K562 (cell line): ENCODE results near the gene MEF2C. TPM values are rescaled to one million over a fixed set of nuclear protein-coding genes. Genes with fewer than 3 reads are reported as not detected.

Experiments used
- ATAC-seq: fragments of 200-7000 bp; cut with Tn5 transposase; 3 replicates; pipeline ENCODE4 v1.9.1; 2020; ENCODE audit warnings: moderate library complexity
- BruUV-seq: library from RNA; stranded (reverse); fragments of 400-500 nt; replicated peaks from 2 replicates; lab custom pipeline; 2021; lab: Mats Ljungman, UMichigan
- CTCF ChIA-PET: fragments of 300-600 bp; formaldehyde crosslinking; extraction: SDS; loops from one replicate; lab custom pipeline; 2021; ENCODE audit warnings: low intra/inter-chr PET ratio; lab: Yijun Ruan, JAX
- POLR2A ChIA-PET: fragments of 300-600, 350-650 bp; sonication (Branson Sonifier 250); formaldehyde crosslinking; extraction: SDS; loops from one replicate; lab custom pipeline; 2021; ENCODE audit warnings: antibody characterized with exemption, inconsistent platforms; lab: Yijun Ruan, JAX
- DNase-seq, 4 experiments: peaks; one replicate each; pipeline versions ENCODE4 v3.0.0 to v3.0.0-alpha.2; 2011 to 2018; ENCODE audit warnings: low spot score in 3 of 4, mixed read lengths in 3 of 4; ENCODE audit errors: extremely low read depth in 1 of 4
- FAIRE-seq: peaks from 2 replicates; lab custom pipeline; 2011; peaks lifted over from hg19 to GRCh38; lab: Jason Lieb, UNC
- H2AFZ ChIP-seq: 2 replicates; pipeline ENCODE4 v1.6.0; 2011; ENCODE audit warnings: low read depth, low read length, control low read depth, inconsistent platforms
- H3K27ac ChIP-seq: fragments of 200-600 bp; 3 replicates; pipeline ENCODE4 v1.8.0; 2011; ENCODE audit warnings: low read depth, mild to moderate bottlenecking, control low read depth, inconsistent platforms, low read length, moderate library complexity, mixed read lengths; ENCODE audit errors: extremely low read depth
- H3K27me3 ChIP-seq, 2 experiments: fragments of 300-600 bp in 1 of 2; 2 replicates in 1 of 2; 3 replicates in 1 of 2; pipeline versions ENCODE4 v1.6.0 to v1.8.0; 2011; ENCODE audit warnings: inconsistent platforms in 2 of 2, low read length in 2 of 2, mild to moderate bottlenecking in 1 of 2, mixed read lengths in 1 of 2, moderate library complexity in 1 of 2; ENCODE audit not compliant: control insufficient read depth in 2 of 2, insufficient read depth in 2 of 2
- H3K36me3 ChIP-seq: fragments of 300-600 bp; 3 replicates; pipeline ENCODE4 v1.8.0; 2011; ENCODE audit warnings: mild to moderate bottlenecking, low read length, inconsistent platforms; ENCODE audit not compliant: control insufficient read depth, insufficient read depth
- H3K4me1 ChIP-seq, 2 experiments: fragments of 200-600 bp in 1 of 2; replicated peaks in 1 of 2; 2 replicates in 1 of 2; 3 replicates in 1 of 2; pipeline versions ENCODE4 v1.5.1 to v1.8.0; 2011; ENCODE audit warnings: inconsistent platforms in 2 of 2, low read length in 2 of 2, mild to moderate bottlenecking in 1 of 2, mixed read lengths in 1 of 2, moderate library complexity in 1 of 2; ENCODE audit not compliant: control insufficient read depth in 2 of 2, insufficient read depth in 2 of 2
- H3K4me2 ChIP-seq: 2 replicates; pipeline ENCODE4 v1.6.1; 2011; ENCODE audit warnings: low read length, control low read depth, inconsistent platforms, mixed read lengths; ENCODE audit not compliant: insufficient read depth
- H3K4me3 ChIP-seq: fragments of 200-600 bp; sonication (generic), shearing (Covaris generic); 2 replicates; pipeline ENCODE4 v1.5.1; 2016; ENCODE audit warnings: control low read depth, inconsistent platforms
- H3K79me2 ChIP-seq: fragments of 200-600 bp; 3 replicates; pipeline ENCODE4 v1.8.0; 2011; ENCODE audit warnings: low read length, inconsistent platforms; ENCODE audit not compliant: control insufficient read depth, insufficient read depth
- H3K9ac ChIP-seq, 2 experiments: 2 replicates each; pipeline versions ENCODE4 v1.6.0 to v1.6.1; 2011; ENCODE audit warnings: low read depth in 2 of 2, low read length in 2 of 2, control low read depth in 1 of 2, inconsistent platforms in 1 of 2, mild to moderate bottlenecking in 1 of 2, mixed read lengths in 1 of 2; ENCODE audit not compliant: insufficient read depth in 1 of 2
- H3K9me1 ChIP-seq: one replicate; pipeline ENCODE4 v1.6.0; 2011; ENCODE audit warnings: inconsistent platforms, mild to moderate bottlenecking, low read length, moderate library complexity; ENCODE audit not compliant: control insufficient read depth, insufficient read depth
- H3K9me3 ChIP-seq: replicated peaks from 2 replicates; pipeline ENCODE4 v1.5.1; 2011; ENCODE audit warnings: low read depth, low read length, inconsistent platforms; ENCODE audit not compliant: control insufficient read depth, insufficient read depth
- H4K20me1 ChIP-seq: replicated peaks from 2 replicates; pipeline ENCODE4 v1.6.1; 2011; ENCODE audit warnings: low read length, inconsistent platforms, mixed read lengths; ENCODE audit not compliant: control insufficient read depth, insufficient read depth
- ARHGAP35 ChIP-seq: fragments of 450-650 bp; IDR thresholded peaks from 2 replicates; pipeline ENCODE4 v1.6.1; 2018; ENCODE audit not compliant: partially characterized antibody
- ARID4B ChIP-seq: sonication (generic); formaldehyde crosslinking; IDR thresholded peaks from 2 replicates; pipeline ENCODE4 v1.8.0; 2022; ENCODE audit warnings: mild to moderate bottlenecking, missing genetic modification reagents
- FUS ChIP-seq: fragments of 200-400 bp; formaldehyde crosslinking; optimal IDR thresholded peaks from 2 replicates; pipeline ENCODE3; 2017; ENCODE audit warnings: low read depth, low read length
- RCOR1 ChIP-seq, 2 experiments: IDR thresholded peaks; 2 replicates each; pipeline ENCODE4 v1.6.1; 2012; ENCODE audit warnings: low read depth in 2 of 2, low read length in 2 of 2, borderline replicate concordance in 1 of 2, improper control_type of control experiment in 1 of 2
- ZC3H4 ChIP-seq: sonication (generic); formaldehyde crosslinking; IDR thresholded peaks from 2 replicates; pipeline ENCODE4 v1.9.0; 2021; ENCODE audit warnings: missing genetic modification reagents, borderline replicate concordance
- WGBS: fragments of 100-300 bp; shearing (Covaris generic); methylation state at CpG from one replicate; pipeline ENCODE4 v1.1.6; 2016; ENCODE audit warnings: low coverage, mixed read lengths; ENCODE audit not compliant: insufficient coverage; ENCODE audit errors: missing lambda C conversion rate; 5-methylcytosine and 5-hydroxymethylcytosine counted together
- in situ Hi-C: fragments of 300-500 bp; cut with MboI; formaldehyde crosslinking; loops from 4 replicates; pipeline ENCODE4 v1.15.0; 2018; ENCODE audit warnings: inconsistent platforms, mixed read lengths
- intact Hi-C: fragments of 100-400 bp; cut with micrococcal nuclease; formaldehyde crosslinking; loops from 2 replicates; pipeline ENCODE4 v1.14.2; 2022
- polyA plus RNA-seq, 8 experiments: library from polyadenylated mRNA; depleted of rRNA in 4 of 8; stranded (reverse) in 5 of 8; unstranded in 3 of 8; fragments of >200 nt; fragmentation: Nextera tagmentation in 2 of 8; fragmentation: Illumina TruSeq in 1 of 8; extraction: Ambion mirVana in 2 of 8; extraction: Trizol in 1 of 8; gene quantifications; 2 replicates each; pipeline versions ENCODE4 v1.2.1 to v1.2.3, GENCODE V29; 2011 to 2014; ENCODE audit warnings: inconsistent platforms in 1 of 8, missing spikeins in 1 of 8
- total RNA-seq, 7 experiments: library from RNA; depleted of rRNA in 6 of 7; stranded (reverse); fragments of >200 nt in 6 of 7; fragmentation: Illumina TruSeq in 2 of 7; extraction: Trizol in 2 of 7; gene quantifications; 2 replicates each; pipeline versions ENCODE4 v1.2.1 to v1.2.3, GENCODE V29; 2011 to 2021; ENCODE audit warnings: low replicate concordance in 1 of 7
- TF ChIP-seq, protein P1 (sequence below): fragments of 250-450 bp; sonication (Bioruptor Pico); IDR thresholded peaks from 2 replicates; pipeline ENCODE4 v1.8.0; 2021; ENCODE audit warnings: moderate library complexity, mild to moderate bottlenecking, inconsistent platforms

Gene MEF2C
- total and polyA plus RNA-seq, 9 of the 15 experiments (the other 6 are each of a cell fraction or from before 2014, with no cell fraction given) = 25.1 to 67.8 (median 58.3) TPM

GRCh38 chr5:88786789-88787188 is 96.2 kb downstream of the MEF2C start:
- POLR2A ChIA-PET = interaction anchor here (0.7 kb wide), 1 partner anchor 1866 kb away, joined by 3 read pairs; no protein-coding TSS in a partner anchor

DNA sequence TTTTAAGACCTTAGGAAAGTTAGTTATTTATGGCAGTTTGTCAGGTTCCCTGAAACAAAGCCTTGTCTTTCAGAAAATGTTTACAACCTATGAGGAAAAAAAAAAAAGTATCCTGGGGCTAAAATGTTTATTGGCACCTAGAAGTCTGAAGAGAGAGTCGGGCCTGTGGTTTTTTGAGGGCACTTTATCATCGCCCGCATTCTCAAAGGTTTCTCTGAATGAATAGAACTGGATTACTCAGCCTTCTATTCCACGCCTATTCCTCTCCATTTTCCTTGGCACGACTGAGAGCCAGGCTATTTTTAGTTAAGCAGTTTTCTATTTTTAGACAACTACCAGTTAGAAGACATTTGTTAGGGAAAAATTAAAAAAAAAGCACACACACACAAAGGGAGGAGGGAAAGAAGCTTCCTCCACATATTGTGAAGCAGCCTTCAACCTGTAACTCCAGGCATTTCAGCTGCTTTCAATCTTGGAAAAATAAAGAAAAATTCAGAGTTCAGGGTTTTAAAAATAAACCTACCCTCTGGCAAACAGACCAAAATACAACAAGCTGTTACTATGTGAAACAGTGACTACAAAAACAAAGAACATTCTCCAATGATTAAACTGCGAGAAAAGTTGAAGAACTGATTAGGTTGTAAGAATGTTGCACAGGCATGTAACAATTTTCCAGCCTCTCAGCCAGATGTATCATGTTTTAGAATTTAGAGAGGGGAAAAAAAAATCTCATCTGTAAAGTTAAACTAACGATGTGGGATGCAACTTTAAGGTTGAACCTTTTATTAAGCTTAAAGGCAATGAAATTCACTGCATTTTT is 97.0 kb downstream of the MEF2C start:
- FAIRE-seq (peak; percentile 66), ATAC-seq (peak; percentile 73), DNase-seq (peak in 1 of 4 experiments; percentile 45)
- H3K27me3 ChIP-seq = no peaks in the 10 kb centered on the region
- peak overlapping the region in 1 of 2 experiments; percentile 50; a peak in 2 of 4 replicates for H3K9ac ChIP-seq
- intact Hi-C loops = no loop called here
- CTCF ChIA-PET = interaction anchor here (0.7 kb wide), 1 partner anchor 361 kb away, joined by 3 read pairs; no protein-coding TSS in a partner anchor
- H3K36me3 ChIP-seq = peaks cover 2% of the 10 kb centered on the region; the same call in 1 of the 3 replicates
- peak overlapping the region; percentile 66; the same call in 2 of the 3 replicates for H3K27ac ChIP-seq
- POLR2A ChIA-PET = interaction anchor here (0.7 kb wide), 1 partner anchor 141 kb away, joined by 4 read pairs; no protein-coding TSS in a partner anchor
- in situ Hi-C loops = no loop called here
- H2AFZ ChIP-seq = no peak overlapping the region; the same call in 1 of the 2 replicates
- H3K4me1 ChIP-seq = peaks cover 0 to 12% of the 10 kb centered on the region in 2 experiments; a peak in 3 of 5 replicates
- WGBS = 7% methylated on average over 7 of the region's 7 CpGs
- peaks cover 5% of the 10 kb centered on the region; the same call in 1 of the 3 replicates for H3K79me2 ChIP-seq
- no peak overlapping the region; the same call in 1 of the 2 replicates for H3K4me2 ChIP-seq
- H3K4me3 ChIP-seq = no peak overlapping the region
- H4K20me1 ChIP-seq = no peaks in the 10 kb centered on the region
- no peaks in the 10 kb centered on the region for H3K9me1 ChIP-seq
- BruUV-seq = no TSS peak
- no peaks in the 10 kb centered on the region for H3K9me3 ChIP-seq
- TF ChIP-seq, protein P1, sequence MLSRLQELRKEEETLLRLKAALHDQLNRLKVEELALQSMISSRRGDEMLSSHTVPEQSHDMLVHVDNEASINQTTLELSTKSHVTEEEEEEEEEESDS (CRISPR knock-in tag) = no peak
- TF ChIP-seq FUS = no peak
- no peak for TF ChIP-seq ARID4B
- no peak for TF ChIP-seq RCOR1 (IDR thresholded peaks at IDR 0.05; ENCODE audit: borderline replicate concordance in 1 of 2, low read depth in 2 of 2, low read length in 2 of 2)
- no peak for TF ChIP-seq ARHGAP35

More at GRCh38 chr5:88786789-88787188, 96.2 kb downstream of the MEF2C start:
- Histone ChIP-seq H3K27me3 (no peaks in the 10 kb centered on the region), H3K79me2 (peaks cover 5% of the 10 kb centered on the region; the same call in 1 of the 3 replicates), H2AFZ (no peak overlapping the region), H3K4me2 (no peak overlapping the region), H3K9me3 (no peaks in the 10 kb centered on the region), H3K9ac (no peak overlapping the region), H4K20me1 (no peaks in the 10 kb centered on the region), H3K36me3 (peaks cover 2% of the 10 kb centered on the region; the same call in 1 of the 3 replicates), H3K9me1 (no peaks in the 10 kb centered on the region), H3K4me1 (peaks cover 0 to 12% of the 10 kb centered on the region in 2 experiments; a peak in 3 of 5 replicates), H3K4me3 (no peak overlapping the region), H3K27ac (no peak overlapping the region)
- CTCF ChIA-PET = no interaction called here
- WGBS = 56% methylated on average over 2 of the region's 2 CpGs
- no peak for DNase-seq
- FAIRE-seq = no peak
- ATAC-seq = no peak
- no peak for TF ChIP-seq ZC3H4 (CRISPR knock-in tag)
- no TSS peak for BruUV-seq
- in situ Hi-C loops (no loop called here), intact Hi-C loops (no loop called here)
